OCI-LY1 (cell line): ENCODE results near the gene CPNE5.

Experiments
- H2AFZ ChIP-seq: fragments of 200-600 bp; sonication (generic), shearing (Covaris generic); 2 replicates; pipeline ENCODE4 v1.6.0; 2014; ENCODE audit warnings: antibody characterized with exemption, mild to moderate bottlenecking, low read length
- H3F3A ChIP-seq: fragments of 200-600 bp; sonication (generic), shearing (Covaris generic); 2 replicates; pipeline ENCODE4 v1.6.0; 2014; ENCODE audit warnings: mild to moderate bottlenecking, antibody characterized with exemption, low read length, moderate library complexity; ENCODE audit not compliant: insufficient read depth
- H3K27ac ChIP-seq: fragments of 200-600 bp; sonication (generic); 2 replicates; pipeline ENCODE4 v1.5.1; 2014; ENCODE audit warnings: low read length, mixed run types, mild to moderate bottlenecking, low read depth; ENCODE audit not compliant: poor library complexity, severe bottlenecking
- H3K27me3 ChIP-seq: fragments of 200-600 bp; sonication (generic); 2 replicates; pipeline ENCODE4 v1.6.0; 2014; ENCODE audit warnings: antibody characterized with exemption, mild to moderate bottlenecking, low read length, moderate library complexity; ENCODE audit not compliant: insufficient read depth
- H3K36me3 ChIP-seq: fragments of 200-600 bp; sonication (generic); 2 replicates; pipeline ENCODE4 v1.6.1; 2014; ENCODE audit warnings: mild to moderate bottlenecking, antibody characterized with exemption, low read length, moderate library complexity, mixed read lengths; ENCODE audit not compliant: insufficient read depth
- H3K4me1 ChIP-seq: fragments of 200-600 bp; sonication (generic); 2 replicates; pipeline ENCODE4 v1.5.1; 2014; ENCODE audit warnings: mild to moderate bottlenecking, low read length, moderate library complexity; ENCODE audit not compliant: insufficient read depth, severe bottlenecking
- H3K4me2 ChIP-seq: fragments of 200-600 bp; sonication (generic), shearing (Covaris generic); 2 replicates; pipeline ENCODE4 v1.6.1; 2014; ENCODE audit warnings: low read length
- H3K4me3 ChIP-seq: fragments of 200-600 bp; sonication (generic); 2 replicates; pipeline ENCODE4 v1.5.1; 2014; ENCODE audit warnings: low read length, low read depth, mild to moderate bottlenecking, mixed read lengths; ENCODE audit not compliant: poor library complexity, severe bottlenecking
- H3K79me2 ChIP-seq: fragments of 200-600 bp; shearing (Covaris generic); 2 replicates; pipeline ENCODE4 v1.6.1; 2016; ENCODE audit warnings: mixed run types, low read length, mixed read lengths; ENCODE audit not compliant: insufficient read depth
- H3K9ac ChIP-seq: fragments of 200-600 bp; sonication (generic), shearing (Covaris generic); 2 replicates; pipeline ENCODE4 v1.6.1; 2014; ENCODE audit warnings: mild to moderate bottlenecking, low read length, mixed read lengths
- H3K9me2 ChIP-seq: fragments of 200-600 bp; sonication (generic), shearing (Covaris generic); 2 replicates; pipeline ENCODE4 v1.6.1; 2014; ENCODE audit warnings: low read depth, mild to moderate bottlenecking, low read length, mixed read lengths
- H3K9me3 ChIP-seq: fragments of 200-600 bp; shearing (Covaris generic); 2 replicates; pipeline ENCODE4 v1.6.1; 2014; ENCODE audit warnings: low read length, mixed read lengths
- H4K20me1 ChIP-seq: fragments of 200-600 bp; sonication (generic), shearing (Covaris generic); 2 replicates; pipeline ENCODE4 v1.6.0; 2016; ENCODE audit warnings: mild to moderate bottlenecking, low read length; ENCODE audit not compliant: insufficient read depth
- CTCF ChIP-seq: fragments of 200-600 bp; sonication (generic), shearing (Covaris generic); IDR thresholded peaks from 2 replicates; pipeline ENCODE4 v1.5.1; 2017; ENCODE audit warnings: mild to moderate bottlenecking, antibody characterized with exemption, low read length, moderate library complexity, mixed read lengths
- EZH2 ChIP-seq: fragments of 200-600 bp; sonication (generic), shearing (Covaris generic); IDR thresholded peaks from 2 replicates; pipeline ENCODE4 v1.8.0; 2017; ENCODE audit warnings: borderline replicate concordance, mixed run types, mild to moderate bottlenecking, antibody characterized with exemption, low read length, moderate library complexity, mixed read lengths

The CPNE5 gene

GRCh38 chr6:36825452-36825851 is 13.8 kb downstream of the CPNE5 start:
- Histone ChIP-seq H3K79me2 (no peaks in the 10 kb centered on the region), H3K4me2 (no peak overlapping the region)
- TF ChIP-seq EZH2: no peak
- TF ChIP-seq CTCF: no peak

DNA sequence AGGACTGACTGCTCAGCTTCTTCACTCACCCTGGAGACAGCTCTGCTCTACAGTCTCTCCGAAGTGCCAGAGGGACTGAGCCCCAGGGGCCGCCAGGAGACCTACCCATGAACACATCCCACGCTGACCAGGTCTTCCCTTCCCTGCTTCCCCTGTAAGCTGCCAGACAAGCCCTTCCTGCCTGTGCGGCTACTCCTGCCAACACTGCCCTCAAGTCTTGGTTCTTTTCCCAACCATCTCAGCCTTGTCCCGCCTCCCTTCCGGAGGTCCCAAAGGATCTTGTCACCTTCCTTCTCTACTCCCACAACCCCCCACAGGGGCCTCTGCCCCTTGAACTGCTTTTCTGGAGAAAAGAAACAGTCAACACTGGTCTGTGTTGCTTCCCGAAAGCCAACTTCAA is 15.0 kb downstream of the CPNE5 start:
- H3K79me2 ChIP-seq: no peaks in the 10 kb centered on the region
- H3K27me3 ChIP-seq: 0 out of 2 replicates have a peak, but pooled peaks cover 7% of the 10 kb centered on the region
- no peak overlapping the region for H3K27ac ChIP-seq
- no peaks in the 10 kb centered on the region for H3K4me1 ChIP-seq
- H3K9ac ChIP-seq: no peak overlapping the region
- H3K4me3 ChIP-seq: no peak overlapping the region
- no peaks in the 10 kb centered on the region for H3F3A ChIP-seq
- no peaks in the 10 kb centered on the region for H4K20me1 ChIP-seq
- H3K9me2 ChIP-seq: no peaks in the 10 kb centered on the region
- H3K4me2 ChIP-seq: no peak overlapping the region
- H3K36me3 ChIP-seq: no peaks in the 10 kb centered on the region
- TF ChIP-seq CTCF (no peak), EZH2 (no peak)
- no peak overlapping the region for H2AFZ ChIP-seq
- H3K9me3 ChIP-seq: no peaks in the 10 kb centered on the region

More at GRCh38 chr6:36825452-36825851, 13.8 kb downstream of the CPNE5 start:
- no peaks in the 10 kb centered on the region for H4K20me1 ChIP-seq
- H3F3A ChIP-seq: no peaks in the 10 kb centered on the region
- H3K27ac ChIP-seq: no peak overlapping the region
- no peaks in the 10 kb centered on the region for H3K4me1 ChIP-seq
- H3K36me3 ChIP-seq: no peaks in the 10 kb centered on the region
- H2AFZ ChIP-seq: no peak overlapping the region
- H3K9ac ChIP-seq: no peak overlapping the region
- H3K27me3 ChIP-seq: 0 out of 2 replicates have a peak, but pooled peaks cover 7% of the 10 kb centered on the region
- H3K9me3 ChIP-seq: no peaks in the 10 kb centered on the region
- H3K9me2 ChIP-seq: no peaks in the 10 kb centered on the region
- H3K4me3 ChIP-seq: no peak overlapping the region

- no peaks in the 10 kb centered on the region for H3F3A ChIP-seq
- no peak overlapping the region for H3K4me2 ChIP-seq
- TF ChIP-seq CTCF (no peak), EZH2 (no peak)
These were observed 15.7 kb downstream of the CPNE5 start for GRCh38 chr6:36823421-36824096.

More at GRCh38 chr6:36823421-36824096, 15.7 kb downstream of the CPNE5 start:
- H3K9ac ChIP-seq: no peak overlapping the region
- no peaks in the 10 kb centered on the region for H3K79me2 ChIP-seq
- no peak overlapping the region for H3K4me3 ChIP-seq
- H3K27ac ChIP-seq: no peak overlapping the region
- no peaks in the 10 kb centered on the region for H4K20me1 ChIP-seq
- no peaks in the 10 kb centered on the region for H3K9me2 ChIP-seq
- no peak overlapping the region for H2AFZ ChIP-seq
- H3K27me3 ChIP-seq: 0 out of 2 replicates have a peak, but pooled peaks cover 7% of the 10 kb centered on the region
- no peaks in the 10 kb centered on the region for H3K9me3 ChIP-seq
- H3K36me3 ChIP-seq: no peaks in the 10 kb centered on the region
- no peaks in the 10 kb centered on the region for H3K4me1 ChIP-seq
